Calu3 (cell line): ENCODE measurements around the gene HMCN1. TPM values are rescaled to one million over a fixed set of nuclear protein-coding genes. Genes with fewer than 3 reads are reported as not detected.

Source experiments
- BruUV-seq: library from RNA; stranded (reverse); fragments of 400-500 nt; replicated peaks from 2 replicates; lab custom pipeline; 2021; lab: Mats Ljungman, UMichigan
- CTCF ChIA-PET: fragments of 300-600 bp; sonication (Branson Sonifier 250); formaldehyde crosslinking; loops from one replicate; lab custom pipeline; 2022; ENCODE audit warnings: antibody characterized with exemption; lab: Charles Lee
- DNase-seq: peaks from one replicate; pipeline ENCODE4 v3.0.0; 2022
- H3K27ac Mint-ChIP-seq: one replicate; pipeline ENCODE4 v1.8.0; 2022; ENCODE audit warnings: mixed read lengths; ENCODE audit not compliant: unreplicated experiment
- H3K27me3 Mint-ChIP-seq: one replicate; pipeline ENCODE4 v1.8.0; 2022; ENCODE audit warnings: mixed read lengths; ENCODE audit not compliant: unreplicated experiment
- H3K36me3 Mint-ChIP-seq: one replicate; pipeline ENCODE4 v1.8.0; 2022; ENCODE audit warnings: mild to moderate bottlenecking, moderate library complexity, mixed read lengths; ENCODE audit not compliant: insufficient read depth, unreplicated experiment
- H3K4me1 Mint-ChIP-seq: one replicate; pipeline ENCODE4 v1.8.0; 2022; ENCODE audit warnings: mild to moderate bottlenecking, low read depth, mixed read lengths; ENCODE audit not compliant: unreplicated experiment
- H3K4me3 Mint-ChIP-seq: one replicate; pipeline ENCODE4 v1.8.0; 2022; ENCODE audit warnings: mild to moderate bottlenecking, low read depth, moderate library complexity, mixed read lengths; ENCODE audit not compliant: unreplicated experiment
- H3K9me3 Mint-ChIP-seq: one replicate; pipeline ENCODE4 v1.8.0; 2022; ENCODE audit warnings: low read depth, mixed read lengths; ENCODE audit not compliant: unreplicated experiment
- CTCF ChIP-seq: fragments of 200-600 bp; IDR thresholded peaks from one replicate; pipeline ENCODE4 v1.8.0; 2022; ENCODE audit warnings: antibody characterized with exemption; ENCODE audit not compliant: unreplicated experiment
- intact Hi-C: fragments of 100-400 bp; cut with micrococcal nuclease; formaldehyde crosslinking; loops from one replicate; pipeline ENCODE4 v1.10.0; 2022; ENCODE audit not compliant: unreplicated experiment
- total RNA-seq: library from RNA; stranded (reverse); gene quantifications from 2 replicates; pipeline ENCODE4 v1.2.3, GENCODE V29; 2022

Gene HMCN1
- total RNA-seq, 1 experiment from 2014 or later: 0.05 TPM

- no peaks in the 10 kb centered on the region for H3K36me3 Mint-ChIP-seq
- TF ChIP-seq CTCF: no peak
- no TSS peak for BruUV-seq
- H3K9me3 Mint-ChIP-seq: no peaks in the 10 kb centered on the region
- no peak overlapping the region for H3K27ac Mint-ChIP-seq
- H3K4me1 Mint-ChIP-seq: no peaks in the 10 kb centered on the region
- intact Hi-C loops: no loop called here
- H3K27me3 Mint-ChIP-seq: no peaks in the 10 kb centered on the region
- DNase-seq: no peak
- CTCF ChIA-PET: no interaction called here
- no peak overlapping the region for H3K4me3 Mint-ChIP-seq
Measured at GRCh38 chr1:186066411-186066810, 332.2 kb downstream of the HMCN1 start.

- CTCF ChIA-PET: no interaction called here
- H3K36me3 Mint-ChIP-seq: no peaks in the 10 kb centered on the region
- no TSS peak for BruUV-seq
- intact Hi-C loops: no loop called here
- no peak overlapping the region for H3K4me3 Mint-ChIP-seq
- no peak for TF ChIP-seq CTCF
- no peaks in the 10 kb centered on the region for H3K9me3 Mint-ChIP-seq
- H3K4me1 Mint-ChIP-seq: no peaks in the 10 kb centered on the region
- no peak overlapping the region for H3K27ac Mint-ChIP-seq
- no peak for DNase-seq
- H3K27me3 Mint-ChIP-seq: no peaks in the 10 kb centered on the region
Measured at GRCh38 chr1:186073697-186074096, 339.5 kb downstream of the HMCN1 start.

- Mint-ChIP-seq H3K36me3 (no peaks in the 10 kb centered on the region), H3K4me3 (no peak overlapping the region), H3K27me3 (no peaks in the 10 kb centered on the region), H3K9me3 (no peaks in the 10 kb centered on the region), H3K4me1 (no peaks in the 10 kb centered on the region), H3K27ac (no peak overlapping the region)
- TF ChIP-seq CTCF: no peak
- intact Hi-C loops: no loop called here
- CTCF ChIA-PET: interaction anchor here (0.7 kb wide), 2 partner anchors 61 to 1764 kb away, joined by 3 read pairs; no protein-coding TSS in a partner anchor
- BruUV-seq: no TSS peak
- no peak for DNase-seq
Measured at GRCh38 chr1:186076006-186076405, 341.8 kb downstream of the HMCN1 start.

GRCh38 chr1:186078245-186078644, 344.1 kb downstream of the HMCN1 start:
- CTCF ChIA-PET: no interaction called here
- H3K9me3 Mint-ChIP-seq: no peaks in the 10 kb centered on the region
- H3K36me3 Mint-ChIP-seq: no peaks in the 10 kb centered on the region
- no peak overlapping the region for H3K4me3 Mint-ChIP-seq
- H3K4me1 Mint-ChIP-seq: peaks cover 13% of the 10 kb centered on the region
- H3K27ac Mint-ChIP-seq: no peak overlapping the region
- intact Hi-C loops: no loop called here
- no peak for DNase-seq
- BruUV-seq: no TSS peak
- no peaks in the 10 kb centered on the region for H3K27me3 Mint-ChIP-seq
- no peak for TF ChIP-seq CTCF
